ENCODE measurements around the gene ARPP21.

DNA sequence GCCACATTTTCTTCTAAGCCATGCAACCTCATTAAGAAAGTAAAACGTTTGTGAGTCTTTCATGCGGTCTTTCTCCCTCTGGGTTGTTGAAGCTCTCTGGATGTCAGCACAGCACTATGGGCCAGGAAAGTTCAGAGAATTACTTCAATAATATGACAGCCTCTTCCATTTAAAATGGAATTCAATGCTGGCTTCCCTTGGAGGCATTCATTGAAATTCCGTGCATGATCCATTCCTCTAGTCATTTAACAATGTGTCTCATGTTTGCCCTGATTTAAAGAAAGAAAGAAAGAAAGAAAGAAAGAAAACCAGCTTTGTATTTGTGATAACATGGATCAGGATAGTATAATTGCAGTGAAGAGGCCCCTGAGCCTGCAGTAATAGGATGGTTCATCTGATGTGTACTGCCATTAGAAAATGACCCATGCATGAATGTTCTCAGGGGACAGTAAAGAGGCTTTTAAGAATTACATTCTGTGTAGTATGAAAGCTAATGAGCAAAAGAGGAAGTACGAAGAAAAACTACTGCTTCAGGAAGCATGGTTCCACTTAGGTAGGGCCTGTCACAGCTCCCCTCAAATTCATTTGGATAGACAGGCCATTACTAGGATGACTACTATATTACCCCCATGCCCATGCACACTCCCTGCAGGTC lies 146.0 kb downstream of the ARPP21 start:
- TF ChIP-seq CTCF (IDR thresholded peaks at IDR 0.05) (no peak), POLR2A (IDR thresholded peaks at IDR 0.05) (no peak)

Data from suprapubic skin (tissue), 3 donors.